C4-2B (cell line): Measurements from ENCODE around the gene HOMEZ.

Source experiments
- CTCF ChIP-seq: fragments of 450-650 bp; conservative IDR thresholded peaks from 2 replicates; pipeline ENCODE4 v1.5.1; 2017; ENCODE audit warnings: mild to moderate bottlenecking
- ZFX ChIP-seq: fragments of 450-650 bp; IDR thresholded peaks from 2 replicates; pipeline ENCODE4 v1.6.1; 2017

GRCh38 chr14:23286902-23287479, 1.1 kb upstream of the HOMEZ start:
- no peak for TF ChIP-seq CTCF
- no peak for TF ChIP-seq ZFX
